ENCODE results near the gene COL26A1. TPM values are rescaled to one million over a fixed set of nuclear protein-coding genes. Genes with fewer than 3 reads are reported as not detected.
"Not testable (repeated sequence)": the region's sequence is repeated elsewhere in the genome, so short reads cannot be mapped to it uniquely, and the experiment has no call there.

Gene COL26A1
- total RNA-seq, 1 experiment from 2014 or later, result not detected

DNA sequence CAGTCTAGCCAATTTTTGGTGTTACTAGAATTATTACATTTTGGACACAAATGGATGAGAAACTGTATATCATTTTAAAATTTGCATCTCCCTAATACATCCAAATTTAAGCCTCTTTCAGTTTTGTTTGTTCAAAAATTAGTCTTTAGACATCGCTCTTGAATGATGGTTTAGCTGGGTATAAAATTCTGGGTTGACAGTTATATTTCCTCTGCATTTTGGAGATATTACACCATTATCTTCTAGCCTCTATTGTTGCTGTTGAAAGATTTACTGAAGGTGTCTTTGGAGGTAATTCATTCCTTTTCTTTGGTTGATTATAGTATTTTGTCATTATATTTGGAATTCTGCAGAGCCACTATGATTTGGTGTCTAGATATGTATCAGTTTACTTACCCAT is 116.5 kb downstream of the COL26A1 start:
- intact Hi-C loops (cut with micrococcal nuclease), result no loop called here
- Histone ChIP-seq H3K4me2 (ENCODE audit: low read length) (no peak overlapping the region), H3F3A (ENCODE audit: low read length, unreplicated experiment) (no peaks in the 10 kb centered on the region), H4K20me1 (ENCODE audit: low read length) (no peaks in the 10 kb centered on the region), H3K9me3 (ENCODE audit: low read length) (no peaks in the 10 kb centered on the region), H2AFZ (ENCODE audit: low read length) (no peak overlapping the region), H3K9ac (ENCODE audit: low read length) (no peak overlapping the region), H3K4me3 (ENCODE audit: low read length) (no peak overlapping the region), H3K4me1 (ENCODE audit: insufficient read depth, low read length) (no peaks in the 10 kb centered on the region), H3K36me3 (ENCODE audit: low read depth, low read length) (no peaks in the 10 kb centered on the region), H3K27me3 (ENCODE audit: low read length) (no peaks in the 10 kb centered on the region), H3K9me2 (replicated peaks; ENCODE audit: low read length) (no peaks in the 10 kb centered on the region), H3K27ac (ENCODE audit: low read length) (no peak overlapping the region), H3K79me2 (ENCODE audit: low read length) (no peaks in the 10 kb centered on the region)
- TF ChIP-seq EZH2phosphoT487 (IDR thresholded peaks at IDR 0.05; ENCODE audit: borderline replicate concordance, low read length) (no peak), EZH2 (IDR thresholded peaks at IDR 0.05; ENCODE audit: low read length, unreplicated experiment) (no peak)
- TF ChIP-seq, protein P1, sequence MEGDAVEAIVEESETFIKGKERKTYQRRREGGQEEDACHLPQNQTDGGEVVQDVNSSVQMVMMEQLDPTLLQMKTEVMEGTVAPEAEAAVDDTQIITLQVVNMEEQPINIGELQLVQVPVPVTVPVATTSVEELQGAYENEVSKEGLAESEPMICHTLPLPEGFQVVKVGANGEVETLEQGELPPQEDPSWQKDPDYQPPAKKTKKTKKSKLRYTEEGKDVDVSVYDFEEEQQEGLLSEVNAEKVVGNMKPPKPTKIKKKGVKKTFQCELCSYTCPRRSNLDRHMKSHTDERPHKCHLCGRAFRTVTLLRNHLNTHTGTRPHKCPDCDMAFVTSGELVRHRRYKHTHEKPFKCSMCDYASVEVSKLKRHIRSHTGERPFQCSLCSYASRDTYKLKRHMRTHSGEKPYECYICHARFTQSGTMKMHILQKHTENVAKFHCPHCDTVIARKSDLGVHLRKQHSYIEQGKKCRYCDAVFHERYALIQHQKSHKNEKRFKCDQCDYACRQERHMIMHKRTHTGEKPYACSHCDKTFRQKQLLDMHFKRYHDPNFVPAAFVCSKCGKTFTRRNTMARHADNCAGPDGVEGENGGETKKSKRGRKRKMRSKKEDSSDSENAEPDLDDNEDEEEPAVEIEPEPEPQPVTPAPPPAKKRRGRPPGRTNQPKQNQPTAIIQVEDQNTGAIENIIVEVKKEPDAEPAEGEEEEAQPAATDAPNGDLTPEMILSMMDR (conservative IDR thresholded peaks at IDR 0.05; ENCODE audit: low read depth, low read length), result no peak
- no peak for DNase-seq
- no peak for ATAC-seq
- POLR2A ChIA-PET (ENCODE audit: unreplicated experiment), result interaction anchor here (0.6 kb wide), 1 partner anchor 419 kb away, joined by 3 read pairs; no protein-coding TSS in a partner anchor
- CTCF ChIA-PET, result no interaction called here
- BruUV-seq (replicated peaks), result no TSS peak

DNA sequence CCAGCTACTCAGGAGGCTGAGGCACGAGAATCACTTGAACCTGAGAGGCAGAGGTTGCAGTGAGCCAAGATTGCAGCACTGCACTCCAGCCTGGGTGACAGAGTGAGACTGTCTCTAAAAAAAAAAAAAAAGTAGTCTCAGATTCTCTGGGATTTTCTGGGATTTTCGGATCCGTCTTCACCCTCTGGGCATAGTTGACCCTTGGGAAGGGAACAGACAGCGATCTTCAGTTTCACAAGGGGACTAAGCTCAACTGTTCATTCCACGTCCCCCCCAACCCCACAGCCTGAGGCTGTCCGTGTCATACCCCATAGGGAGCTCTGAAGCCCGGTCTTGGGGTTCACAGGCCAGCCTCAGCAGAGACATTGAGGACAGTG is 123.4 kb downstream of the COL26A1 start:
- H3F3A ChIP-seq (ENCODE audit: low read length, unreplicated experiment); H3K36me3 ChIP-seq (ENCODE audit: low read depth, low read length); H3K79me2 ChIP-seq (ENCODE audit: low read length); H3K4me1 ChIP-seq (ENCODE audit: insufficient read depth, low read length); H3K9me3 ChIP-seq (ENCODE audit: low read length); ATAC-seq; H3K9me2 ChIP-seq (replicated peaks; ENCODE audit: low read length); H2AFZ ChIP-seq (ENCODE audit: low read length); intact Hi-C loops (cut with micrococcal nuclease); CTCF ChIA-PET; DNase-seq; H4K20me1 ChIP-seq (ENCODE audit: low read length); POLR2A ChIA-PET (ENCODE audit: unreplicated experiment); H3K27me3 ChIP-seq (ENCODE audit: low read length); H3K4me3 ChIP-seq (ENCODE audit: low read length); H3K9ac ChIP-seq (ENCODE audit: low read length); H3K27ac ChIP-seq (ENCODE audit: low read length); BruUV-seq (replicated peaks); H3K4me2 ChIP-seq (ENCODE audit: low read length): not testable (repeated sequence)

DNA sequence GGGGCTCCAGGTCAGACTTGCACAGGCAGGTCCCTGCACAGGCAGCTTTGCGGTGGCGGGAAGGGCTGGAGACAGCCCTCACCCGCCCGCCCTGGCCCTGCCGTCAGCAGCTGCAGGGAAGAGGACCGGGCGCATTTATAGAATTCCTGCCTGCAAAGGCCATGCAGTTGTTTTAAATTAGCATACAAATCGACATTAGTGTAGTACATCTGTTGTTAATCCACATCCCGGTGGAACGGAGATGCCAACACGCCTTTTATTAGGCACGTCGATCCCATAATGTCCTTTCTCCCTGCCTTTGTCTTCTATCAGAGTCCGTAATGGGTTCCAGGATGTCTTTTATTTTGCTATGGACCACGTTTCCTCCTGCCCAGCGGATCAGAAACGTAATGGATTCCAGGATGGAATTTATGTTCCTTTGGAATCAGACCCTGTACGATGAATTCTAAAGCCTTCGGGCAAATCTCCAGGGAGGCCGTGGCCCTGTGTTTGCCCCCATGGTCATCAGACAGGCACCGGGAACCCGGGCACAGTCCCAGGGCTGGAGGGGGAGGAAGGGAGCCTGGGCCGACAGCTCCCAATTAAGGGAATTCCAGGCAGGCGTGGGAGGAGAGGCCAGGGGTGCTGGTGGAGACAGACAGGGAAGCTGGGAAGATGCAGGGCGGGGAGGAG is 123.9 kb downstream of the COL26A1 start:
- no peak overlapping the region for H2AFZ ChIP-seq (ENCODE audit: low read length)
- no peak for ATAC-seq
- BruUV-seq (replicated peaks), result no TSS peak
- 0 out of 2 replicates have a peak, but pooled peaks cover 9% of the 10 kb centered on the region for H3K4me1 ChIP-seq (ENCODE audit: insufficient read depth, low read length)
- no peaks in the 10 kb centered on the region for H3K9me3 ChIP-seq (ENCODE audit: low read length)
- CTCF ChIA-PET, result no interaction called here
- TF ChIP-seq, protein P1 (conservative IDR thresholded peaks at IDR 0.05; ENCODE audit: low read depth, low read length), result no peak
- no peak for TF ChIP-seq EZH2phosphoT487 (IDR thresholded peaks at IDR 0.05; ENCODE audit: borderline replicate concordance, low read length)
- TF ChIP-seq EZH2 (IDR thresholded peaks at IDR 0.05; ENCODE audit: low read length, unreplicated experiment), result no peak
- POLR2A ChIA-PET (ENCODE audit: unreplicated experiment), result no interaction called here
- DNase-seq, result no peak
- H3K79me2 ChIP-seq (ENCODE audit: low read length), result no peaks in the 10 kb centered on the region
- no peak overlapping the region for H3K4me2 ChIP-seq (ENCODE audit: low read length)
- H4K20me1 ChIP-seq (ENCODE audit: low read length), result no peaks in the 10 kb centered on the region
- H3K27me3 ChIP-seq (ENCODE audit: low read length), result no peaks in the 10 kb centered on the region
- H3F3A ChIP-seq (ENCODE audit: low read length, unreplicated experiment), result no peaks in the 10 kb centered on the region
- no peak overlapping the region for H3K4me3 ChIP-seq (ENCODE audit: low read length)
- H3K9me2 ChIP-seq (replicated peaks; ENCODE audit: low read length), result no peaks in the 10 kb centered on the region
- intact Hi-C loops (cut with micrococcal nuclease), result no loop called here
- H3K27ac ChIP-seq (ENCODE audit: low read length), result no peak overlapping the region
- no peak overlapping the region for H3K9ac ChIP-seq (ENCODE audit: low read length)
- H3K36me3 ChIP-seq (ENCODE audit: low read depth, low read length), result no peaks in the 10 kb centered on the region

Data from PC-3 (cell line).